Activated CD4-positive, CD25-positive, alpha-beta regulatory T cell treated with anti-CD3 and anti-CD28 coated beads, Interleukin-2, amount 50 U/mL, for 72 hours (primary cell): ENCODE results near the gene LAMTOR5.
"Not testable (repeated sequence)": the region's sequence is repeated elsewhere in the genome, so short reads cannot be mapped to it uniquely, and the experiment has no call there.

Experiments
- DNase-seq: peaks from one replicate; pipeline ENCODE4 v3.0.0; 2021

The LAMTOR5 gene

GRCh38 chr1:110425612-110426152, 18.2 kb upstream of the LAMTOR5 start:
- no peak for DNase-seq

- no peak for DNase-seq
These were observed 17.5 kb upstream of the LAMTOR5 start for GRCh38 chr1:110424699-110425611.

GRCh38 chr1:110420874-110421793, 13.6 kb upstream of the LAMTOR5 start:
- no peak for DNase-seq

- DNase-seq = no peak
These were observed 12.6 kb upstream of the LAMTOR5 start for GRCh38 chr1:110420023-110420662.

- DNase-seq = no peak
These were observed 11.2 kb upstream of the LAMTOR5 start for GRCh38 chr1:110418729-110419128.

GRCh38 chr1:110413045-110413444, 5.6 kb upstream of the LAMTOR5 start:
- not testable (repeated sequence) for DNase-seq

GRCh38 chr1:110412576-110412975, 5.1 kb upstream of the LAMTOR5 start:
- peak; percentile 48 for DNase-seq

GRCh38 chr1:110411173-110411735, 3.8 kb upstream of the LAMTOR5 start:
- no peak for DNase-seq

- no peak for DNase-seq
These were observed 1.8 kb upstream of the LAMTOR5 start for GRCh38 chr1:110409316-110409715.

- no peak for DNase-seq
These were observed 994 bp upstream of the LAMTOR5 start for GRCh38 chr1:110408488-110408887.

GRCh38 chr1:110406407-110406806, 1.1 kb downstream of the LAMTOR5 start:
- not testable (repeated sequence) for DNase-seq

- DNase-seq = no peak
These were observed 3.1 kb downstream of the LAMTOR5 start for GRCh38 chr1:110404401-110404800.

- no peak for DNase-seq
These were observed 3.7 kb downstream of the LAMTOR5 start for GRCh38 chr1:110403805-110404204.

- DNase-seq = not testable (repeated sequence)
These were observed 11.1 kb downstream of the LAMTOR5 start for GRCh38 chr1:110396259-110396958.

- DNase-seq = no peak
These were observed 13.0 kb downstream of the LAMTOR5 start for GRCh38 chr1:110394493-110394820.

- DNase-seq = no peak
These were observed 13.6 kb downstream of the LAMTOR5 start for GRCh38 chr1:110393691-110394492.

- DNase-seq = no peak
These were observed 14.2 kb downstream of the LAMTOR5 start for GRCh38 chr1:110393286-110393685.

- DNase-seq = no peak
These were observed 16.7 kb downstream of the LAMTOR5 start, which contains the start of gene SLC16A4 for GRCh38 chr1:110390692-110391245. Gene SLC16A4, minus strand, starts transcription at chr1:110391026. Its CDS starts 1,703 bp downstream, at chr1:110389323.

- no peak for DNase-seq
These were observed 17.4 kb downstream of the LAMTOR5 start for GRCh38 chr1:110390096-110390495.

GRCh38 chr1:110387048-110387754, 20.3 kb downstream of the LAMTOR5 start:
- no peak for DNase-seq
